Measurements from ENCODE around the gene KPNA4. TPM values are rescaled to one million over a fixed set of nuclear protein-coding genes. Genes with fewer than 3 reads are reported as not detected.

Gene KPNA4
- total RNA-seq, 1 donor from 2014 or later, result 57.1 TPM

- DNase-seq (ENCODE audit: low spot score), result no peak
- no peak for TF ChIP-seq CTCF (IDR thresholded peaks at IDR 0.05; ENCODE audit: unreplicated experiment)
- Mint-ChIP-seq H3K27ac (ENCODE audit: unreplicated experiment) (no peak overlapping the region), H3K36me3 (ENCODE audit: low read depth, unreplicated experiment) (no peaks in the 10 kb centered on the region), H3K4me1 (ENCODE audit: unreplicated experiment) (peaks cover 10% of the 10 kb centered on the region), H3K9me3 (ENCODE audit: unreplicated experiment) (no peaks in the 10 kb centered on the region), H3K4me3 (ENCODE audit: unreplicated experiment) (no peak overlapping the region), H3K27me3 (ENCODE audit: unreplicated experiment) (peaks cover 1% of the 10 kb centered on the region)
Observed at GRCh38 chr3:160482796-160483195, 82.6 kb downstream of the KPNA4 start.

GRCh38 chr3:160481856-160482255 lies 83.5 kb downstream of the KPNA4 start:
- no peak for TF ChIP-seq CTCF (IDR thresholded peaks at IDR 0.05; ENCODE audit: unreplicated experiment)
- H3K27ac Mint-ChIP-seq (ENCODE audit: unreplicated experiment), result no peak overlapping the region
- no peaks in the 10 kb centered on the region for H3K9me3 Mint-ChIP-seq (ENCODE audit: unreplicated experiment)
- peaks cover 10% of the 10 kb centered on the region for H3K4me1 Mint-ChIP-seq (ENCODE audit: unreplicated experiment)
- H3K36me3 Mint-ChIP-seq (ENCODE audit: low read depth, unreplicated experiment), result no peaks in the 10 kb centered on the region
- peaks cover 1% of the 10 kb centered on the region for H3K27me3 Mint-ChIP-seq (ENCODE audit: unreplicated experiment)
- no peak for DNase-seq (ENCODE audit: low spot score)
- no peak overlapping the region for H3K4me3 Mint-ChIP-seq (ENCODE audit: unreplicated experiment)

- Mint-ChIP-seq H3K4me3 (ENCODE audit: unreplicated experiment) (no peak overlapping the region), H3K4me1 (ENCODE audit: unreplicated experiment) (peaks cover 10% of the 10 kb centered on the region), H3K27me3 (ENCODE audit: unreplicated experiment) (peaks cover 1% of the 10 kb centered on the region), H3K36me3 (ENCODE audit: low read depth, unreplicated experiment) (no peaks in the 10 kb centered on the region), H3K27ac (ENCODE audit: unreplicated experiment) (no peak overlapping the region), H3K9me3 (ENCODE audit: unreplicated experiment) (no peaks in the 10 kb centered on the region)
- no peak for DNase-seq (ENCODE audit: low spot score)
- no peak for TF ChIP-seq CTCF (IDR thresholded peaks at IDR 0.05; ENCODE audit: unreplicated experiment)
Observed at GRCh38 chr3:160480931-160481330, 84.4 kb downstream of the KPNA4 start.

GRCh38 chr3:160479376-160479775 lies 86.0 kb downstream of the KPNA4 start:
- H3K27ac Mint-ChIP-seq (ENCODE audit: unreplicated experiment), result no peak overlapping the region
- peaks cover 1% of the 10 kb centered on the region for H3K27me3 Mint-ChIP-seq (ENCODE audit: unreplicated experiment)
- H3K4me3 Mint-ChIP-seq (ENCODE audit: unreplicated experiment), result no peak overlapping the region
- no peaks in the 10 kb centered on the region for H3K9me3 Mint-ChIP-seq (ENCODE audit: unreplicated experiment)
- TF ChIP-seq CTCF (IDR thresholded peaks at IDR 0.05; ENCODE audit: unreplicated experiment), result no peak
- peaks cover 10% of the 10 kb centered on the region for H3K4me1 Mint-ChIP-seq (ENCODE audit: unreplicated experiment)
- H3K36me3 Mint-ChIP-seq (ENCODE audit: low read depth, unreplicated experiment), result no peaks in the 10 kb centered on the region
- DNase-seq (ENCODE audit: low spot score), result no peak

- no peak for DNase-seq (ENCODE audit: low spot score)
- TF ChIP-seq CTCF (IDR thresholded peaks at IDR 0.05; ENCODE audit: unreplicated experiment), result no peak
- no peaks in the 10 kb centered on the region for H3K9me3 Mint-ChIP-seq (ENCODE audit: unreplicated experiment)
- peaks cover 10% of the 10 kb centered on the region for H3K4me1 Mint-ChIP-seq (ENCODE audit: unreplicated experiment)
- H3K27ac Mint-ChIP-seq (ENCODE audit: unreplicated experiment), result no peak overlapping the region
- no peaks in the 10 kb centered on the region for H3K27me3 Mint-ChIP-seq (ENCODE audit: unreplicated experiment)
- H3K36me3 Mint-ChIP-seq (ENCODE audit: low read depth, unreplicated experiment), result no peaks in the 10 kb centered on the region
- H3K4me3 Mint-ChIP-seq (ENCODE audit: unreplicated experiment), result no peak overlapping the region
Observed at GRCh38 chr3:160478338-160478737, 87.0 kb downstream of the KPNA4 start.
